ENCODE data around the gene ACSF3. TPM values are rescaled to one million over a fixed set of nuclear protein-coding genes. Genes with fewer than 3 reads are reported as not detected.

Gene ACSF3
- total and polyA plus RNA-seq, 3 donors from 2014 or later: 30.3 to 70.1 (median 61.0) TPM

- 92 to 100% methylated on average over 1 to 14 of the region's 14 CpGs for WGBS, 2 donors
- DNase-seq: no peak
- no peaks in the 10 kb centered on the region for H3K9me3 ChIP-seq
- H3K4me3 ChIP-seq: no peak overlapping the region
- no peaks in the 10 kb centered on the region for H3K36me3 ChIP-seq (ENCODE audit: low read depth, missing control alignments)
- intact Hi-C loops (cut with DNase I; ENCODE audit: low total_unique reads): no loop called here
- TF ChIP-seq CTCF (IDR thresholded peaks at IDR 0.05): no peak
- TF ChIP-seq POLR2A (IDR thresholded peaks at IDR 0.05): no peak
- H3K27me3 ChIP-seq: no peaks in the 10 kb centered on the region
- H3K27ac ChIP-seq: no peak overlapping the region
- peaks cover 5% of the 10 kb centered on the region for H3K4me1 ChIP-seq
These were observed 81.2 kb downstream of the ACSF3 start for GRCh38 chr16:89174877-89175276.

- no peaks in the 10 kb centered on the region for H3K9me3 ChIP-seq
- intact Hi-C loops (cut with DNase I; ENCODE audit: low total_unique reads): no loop called here
- WGBS, 2 donors: 56 to 71% methylated on average over 5 to 15 of the region's 20 CpGs
- no peaks in the 10 kb centered on the region for H3K27me3 ChIP-seq
- no peak overlapping the region for H3K27ac ChIP-seq
- no peak overlapping the region for H3K4me3 ChIP-seq
- H3K4me1 ChIP-seq: peaks cover 5% of the 10 kb centered on the region
- H3K36me3 ChIP-seq (ENCODE audit: low read depth, missing control alignments): no peaks in the 10 kb centered on the region
- DNase-seq: no peak
- TF ChIP-seq POLR2A (IDR thresholded peaks at IDR 0.05) (no peak), CTCF (IDR thresholded peaks at IDR 0.05) (no peak)
These were observed 81.9 kb downstream of the ACSF3 start for GRCh38 chr16:89175280-89176146.

- H3K27me3 ChIP-seq: no peaks in the 10 kb centered on the region
- no peak overlapping the region for H3K27ac ChIP-seq
- TF ChIP-seq CTCF (IDR thresholded peaks at IDR 0.05): no peak
- TF ChIP-seq POLR2A (IDR thresholded peaks at IDR 0.05): no peak
- H3K4me1 ChIP-seq: no peaks in the 10 kb centered on the region
- intact Hi-C loops (cut with DNase I; ENCODE audit: low total_unique reads): no loop called here
- H3K9me3 ChIP-seq: no peaks in the 10 kb centered on the region
- WGBS, 2 donors: 73 to 78% methylated on average over 11 to 23 of the region's 27 CpGs
- no peak overlapping the region for H3K4me3 ChIP-seq
- no peak for DNase-seq
- H3K36me3 ChIP-seq (ENCODE audit: low read depth, missing control alignments): no peaks in the 10 kb centered on the region
These were observed 82.6 kb downstream of the ACSF3 start for GRCh38 chr16:89176147-89176690.

DNA sequence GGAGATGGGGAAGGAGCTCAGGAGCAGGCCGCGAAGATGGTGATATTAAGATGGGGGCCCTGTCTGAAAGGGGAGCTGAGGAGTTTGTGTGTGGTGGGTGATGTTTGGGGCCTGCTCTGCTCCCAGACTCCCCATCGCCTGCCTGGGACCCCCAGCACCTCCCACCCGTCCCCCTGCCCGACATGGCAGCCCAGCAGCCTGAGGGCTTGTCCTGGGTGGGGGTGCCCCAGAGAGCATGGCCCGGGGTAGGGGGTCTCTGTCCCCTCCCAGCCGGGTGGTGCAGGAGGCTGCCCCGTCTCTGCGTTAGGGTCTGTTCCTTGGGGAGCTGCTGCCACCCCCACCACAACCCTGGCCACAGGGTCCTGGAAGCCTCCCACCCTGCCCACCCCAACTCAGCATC, 83.1 kb downstream of the ACSF3 start:
- Histone ChIP-seq H3K27ac (no peak overlapping the region), H3K9me3 (no peaks in the 10 kb centered on the region), H3K27me3 (no peaks in the 10 kb centered on the region), H3K4me1 (no peaks in the 10 kb centered on the region), H3K4me3 (no peak overlapping the region), H3K36me3 (ENCODE audit: low read depth, missing control alignments) (no peaks in the 10 kb centered on the region)
- intact Hi-C loops (cut with DNase I; ENCODE audit: low total_unique reads): no loop called here
- TF ChIP-seq POLR2A (IDR thresholded peaks at IDR 0.05): no peak
- WGBS, 2 donors: 82 to 94% methylated on average over 9 of the region's 9 CpGs
- DNase-seq: no peak

- Histone ChIP-seq H3K27me3 (no peaks in the 10 kb centered on the region), H3K4me1 (no peaks in the 10 kb centered on the region), H3K36me3 (ENCODE audit: low read depth, missing control alignments) (no peaks in the 10 kb centered on the region), H3K9me3 (no peaks in the 10 kb centered on the region), H3K27ac (no peak overlapping the region), H3K4me3 (no peak overlapping the region)
- DNase-seq: no peak
- TF ChIP-seq CTCF (IDR thresholded peaks at IDR 0.05): no peak
- TF ChIP-seq POLR2A (IDR thresholded peaks at IDR 0.05): no peak
- intact Hi-C loops (cut with DNase I; ENCODE audit: low total_unique reads): no loop called here
- 71 to 73% methylated on average over 6 to 12 of the region's 12 CpGs for WGBS, 2 donors
These were observed 83.8 kb downstream of the ACSF3 start for GRCh38 chr16:89177501-89177900.

Measured in testis (tissue), 3 donors.